GM23338 (cell line): ENCODE measurements around the gene FBXW11.
"Not testable (repeated sequence)": the region's sequence is repeated elsewhere in the genome, so short reads cannot be mapped to it uniquely, and the experiment has no call there.

ENCODE experiments used
- CREB1 ChIP-seq: fragments of 250-450 bp; sonication (Bioruptor Pico); IDR thresholded peaks from 2 replicates; pipeline ENCODE4 v1.5.0; 2020; ENCODE audit warnings: low read depth, mild to moderate bottlenecking, moderate library complexity
- EZH2 ChIP-seq: fragments of 200-600 bp; sonication (generic); IDR thresholded peaks from one replicate; pipeline ENCODE4 v1.8.0; 2017; ENCODE audit warnings: antibody characterized with exemption, mild to moderate bottlenecking, low read depth; ENCODE audit not compliant: unreplicated experiment
- EZH2phosphoT487 ChIP-seq: fragments of 200-600 bp; sonication (generic); IDR thresholded peaks from one replicate; pipeline ENCODE4 v1.8.1; 2018; ENCODE audit warnings: antibody characterized with exemption; ENCODE audit not compliant: unreplicated experiment
- JUNB ChIP-seq: IDR thresholded peaks from one replicate; pipeline ENCODE4 v1.6.1; 2016; ENCODE audit warnings: antibody characterized with exemption; ENCODE audit not compliant: unreplicated experiment
- NANOG ChIP-seq: IDR thresholded peaks from 2 replicates; pipeline ENCODE4 v1.6.1; 2016; ENCODE audit warnings: antibody characterized with exemption, borderline replicate concordance
- POLR2AphosphoS5 ChIP-seq: IDR thresholded peaks from 2 replicates; pipeline ENCODE4 v1.6.1; 2016; ENCODE audit warnings: antibody characterized with exemption, low read depth
- STAT1 ChIP-seq: IDR thresholded peaks from one replicate; pipeline ENCODE4 v1.6.1; 2016; ENCODE audit warnings: antibody characterized with exemption; ENCODE audit not compliant: unreplicated experiment
- ZNF114 ChIP-seq: fragments of 250-450 bp; sonication (Bioruptor Pico); IDR thresholded peaks from 2 replicates; pipeline ENCODE4 v1.5.0; 2020; ENCODE audit warnings: mild to moderate bottlenecking, moderate library complexity
- ZNF331 ChIP-seq: fragments of 250-450 bp; sonication (Bioruptor Pico); IDR thresholded peaks from 2 replicates; pipeline ENCODE4 v1.5.0; 2020; ENCODE audit warnings: low read depth, mild to moderate bottlenecking, moderate library complexity
- TF ChIP-seq, protein P1 (sequence below), 2 experiments: fragments of 200-600 bp in 1 of 2; sonication (generic) in 1 of 2; conservative IDR thresholded peaks; 2 replicates each; pipeline versions ENCODE4 v1.5.1 to v1.6.1; 2016 to 2017; ENCODE audit warnings: antibody characterized with exemption in 2 of 2, low read depth in 2 of 2, mild to moderate bottlenecking in 2 of 2, moderate library complexity in 1 of 2
- TF ChIP-seq, protein P2 (sequence below): IDR thresholded peaks from one replicate; pipeline ENCODE4 v1.6.1; 2018; ENCODE audit warnings: antibody characterized with exemption; ENCODE audit not compliant: unreplicated experiment
- TF ChIP-seq, protein P3 (sequence below): IDR thresholded peaks from 2 replicates; pipeline ENCODE4 v1.6.1; 2016; ENCODE audit warnings: antibody characterized with exemption

DNA sequence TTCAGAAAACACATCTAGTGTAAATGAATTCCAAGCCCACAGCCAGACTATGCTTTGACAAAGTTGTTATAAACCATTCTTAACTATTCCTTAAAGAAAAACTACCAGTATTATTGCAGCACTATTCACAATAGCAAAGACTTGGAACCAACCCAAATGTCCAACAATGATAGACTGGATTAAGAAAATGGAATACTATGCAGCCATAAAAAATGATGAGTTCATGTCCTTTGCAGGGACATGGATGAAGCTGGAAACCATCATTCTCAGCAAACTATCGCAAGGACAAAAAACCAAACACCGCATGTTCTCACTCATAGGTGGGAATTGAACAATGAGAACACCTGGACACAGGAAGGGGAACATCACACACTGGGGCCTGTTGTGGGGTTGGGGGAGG is 120.4 kb downstream of the FBXW11 start:
- TF ChIP-seq, protein P1, sequence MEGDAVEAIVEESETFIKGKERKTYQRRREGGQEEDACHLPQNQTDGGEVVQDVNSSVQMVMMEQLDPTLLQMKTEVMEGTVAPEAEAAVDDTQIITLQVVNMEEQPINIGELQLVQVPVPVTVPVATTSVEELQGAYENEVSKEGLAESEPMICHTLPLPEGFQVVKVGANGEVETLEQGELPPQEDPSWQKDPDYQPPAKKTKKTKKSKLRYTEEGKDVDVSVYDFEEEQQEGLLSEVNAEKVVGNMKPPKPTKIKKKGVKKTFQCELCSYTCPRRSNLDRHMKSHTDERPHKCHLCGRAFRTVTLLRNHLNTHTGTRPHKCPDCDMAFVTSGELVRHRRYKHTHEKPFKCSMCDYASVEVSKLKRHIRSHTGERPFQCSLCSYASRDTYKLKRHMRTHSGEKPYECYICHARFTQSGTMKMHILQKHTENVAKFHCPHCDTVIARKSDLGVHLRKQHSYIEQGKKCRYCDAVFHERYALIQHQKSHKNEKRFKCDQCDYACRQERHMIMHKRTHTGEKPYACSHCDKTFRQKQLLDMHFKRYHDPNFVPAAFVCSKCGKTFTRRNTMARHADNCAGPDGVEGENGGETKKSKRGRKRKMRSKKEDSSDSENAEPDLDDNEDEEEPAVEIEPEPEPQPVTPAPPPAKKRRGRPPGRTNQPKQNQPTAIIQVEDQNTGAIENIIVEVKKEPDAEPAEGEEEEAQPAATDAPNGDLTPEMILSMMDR (conservative IDR thresholded peaks at IDR 0.05; ENCODE audit: low read depth in 2 of 2): not testable (repeated sequence)
- TF ChIP-seq JUNB; ZNF114; POLR2AphosphoS5; EZH2; NANOG; EZH2phosphoT487; CREB1 (CRISPR knock-in tag); STAT1; ZNF331 (CRISPR knock-in tag): not testable (repeated sequence)
- TF ChIP-seq, protein P2, sequence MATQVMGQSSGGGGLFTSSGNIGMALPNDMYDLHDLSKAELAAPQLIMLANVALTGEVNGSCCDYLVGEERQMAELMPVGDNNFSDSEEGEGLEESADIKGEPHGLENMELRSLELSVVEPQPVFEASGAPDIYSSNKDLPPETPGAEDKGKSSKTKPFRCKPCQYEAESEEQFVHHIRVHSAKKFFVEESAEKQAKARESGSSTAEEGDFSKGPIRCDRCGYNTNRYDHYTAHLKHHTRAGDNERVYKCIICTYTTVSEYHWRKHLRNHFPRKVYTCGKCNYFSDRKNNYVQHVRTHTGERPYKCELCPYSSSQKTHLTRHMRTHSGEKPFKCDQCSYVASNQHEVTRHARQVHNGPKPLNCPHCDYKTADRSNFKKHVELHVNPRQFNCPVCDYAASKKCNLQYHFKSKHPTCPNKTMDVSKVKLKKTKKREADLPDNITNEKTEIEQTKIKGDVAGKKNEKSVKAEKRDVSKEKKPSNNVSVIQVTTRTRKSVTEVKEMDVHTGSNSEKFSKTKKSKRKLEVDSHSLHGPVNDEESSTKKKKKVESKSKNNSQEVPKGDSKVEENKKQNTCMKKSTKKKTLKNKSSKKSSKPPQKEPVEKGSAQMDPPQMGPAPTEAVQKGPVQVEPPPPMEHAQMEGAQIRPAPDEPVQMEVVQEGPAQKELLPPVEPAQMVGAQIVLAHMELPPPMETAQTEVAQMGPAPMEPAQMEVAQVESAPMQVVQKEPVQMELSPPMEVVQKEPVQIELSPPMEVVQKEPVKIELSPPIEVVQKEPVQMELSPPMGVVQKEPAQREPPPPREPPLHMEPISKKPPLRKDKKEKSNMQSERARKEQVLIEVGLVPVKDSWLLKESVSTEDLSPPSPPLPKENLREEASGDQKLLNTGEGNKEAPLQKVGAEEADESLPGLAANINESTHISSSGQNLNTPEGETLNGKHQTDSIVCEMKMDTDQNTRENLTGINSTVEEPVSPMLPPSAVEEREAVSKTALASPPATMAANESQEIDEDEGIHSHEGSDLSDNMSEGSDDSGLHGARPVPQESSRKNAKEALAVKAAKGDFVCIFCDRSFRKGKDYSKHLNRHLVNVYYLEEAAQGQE: not testable (repeated sequence)
- TF ChIP-seq, protein P3, sequence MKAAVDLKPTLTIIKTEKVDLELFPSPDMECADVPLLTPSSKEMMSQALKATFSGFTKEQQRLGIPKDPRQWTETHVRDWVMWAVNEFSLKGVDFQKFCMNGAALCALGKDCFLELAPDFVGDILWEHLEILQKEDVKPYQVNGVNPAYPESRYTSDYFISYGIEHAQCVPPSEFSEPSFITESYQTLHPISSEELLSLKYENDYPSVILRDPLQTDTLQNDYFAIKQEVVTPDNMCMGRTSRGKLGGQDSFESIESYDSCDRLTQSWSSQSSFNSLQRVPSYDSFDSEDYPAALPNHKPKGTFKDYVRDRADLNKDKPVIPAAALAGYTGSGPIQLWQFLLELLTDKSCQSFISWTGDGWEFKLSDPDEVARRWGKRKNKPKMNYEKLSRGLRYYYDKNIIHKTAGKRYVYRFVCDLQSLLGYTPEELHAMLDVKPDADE: not testable (repeated sequence)
